ENCODE measurements around the gene PTMA.

PTMA gene

GRCh38 chr2:231720292-231720986, 12.1 kb downstream of the PTMA start:
- DNase-seq (ENCODE audit: low read depth) = no peak
- no peak for TF ChIP-seq CTCF (IDR thresholded peaks at IDR 0.05; ENCODE audit: control insufficient read depth, extremely low read depth, insufficient read depth)
- no peak overlapping the region for H3K4me3 ChIP-seq (ENCODE audit: low read depth, low read length)

GRCh38 chr2:231720987-231721966, 13.0 kb downstream of the PTMA start:
- no peak overlapping the region for H3K4me3 ChIP-seq (ENCODE audit: low read depth, low read length)
- no peak for TF ChIP-seq CTCF (IDR thresholded peaks at IDR 0.05; ENCODE audit: control insufficient read depth, extremely low read depth, insufficient read depth)
- DNase-seq (ENCODE audit: low read depth) = no peak

GRCh38 chr2:231722721-231723307, 14.5 kb downstream of the PTMA start:
- TF ChIP-seq CTCF (IDR thresholded peaks at IDR 0.05; ENCODE audit: control insufficient read depth, extremely low read depth, insufficient read depth) = no peak
- no peak for DNase-seq (ENCODE audit: low read depth)
- no peak overlapping the region for H3K4me3 ChIP-seq (ENCODE audit: low read depth, low read length)

- H3K4me3 ChIP-seq (ENCODE audit: low read depth, low read length) = no peak overlapping the region
- no peak for TF ChIP-seq CTCF (IDR thresholded peaks at IDR 0.05; ENCODE audit: control insufficient read depth, extremely low read depth, insufficient read depth)
- no peak for DNase-seq (ENCODE audit: low read depth)
These were observed 17.2 kb downstream of the PTMA start for GRCh38 chr2:231725476-231725875.

GRCh38 chr2:231726276-231726675, 18.0 kb downstream of the PTMA start:
- TF ChIP-seq CTCF (IDR thresholded peaks at IDR 0.05; ENCODE audit: control insufficient read depth, extremely low read depth, insufficient read depth) = no peak
- H3K4me3 ChIP-seq (ENCODE audit: low read depth, low read length) = no peak overlapping the region
- no peak for DNase-seq (ENCODE audit: low read depth)

GRCh38 chr2:231727621-231728020, 19.3 kb downstream of the PTMA start:
- DNase-seq (ENCODE audit: low read depth) = no peak
- no peak overlapping the region for H3K4me3 ChIP-seq (ENCODE audit: low read depth, low read length)
- TF ChIP-seq CTCF (IDR thresholded peaks at IDR 0.05; ENCODE audit: control insufficient read depth, extremely low read depth, insufficient read depth) = no peak
